ENCODE measurements around the gene ADAMTSL3.

Gene ADAMTSL3

DNA sequence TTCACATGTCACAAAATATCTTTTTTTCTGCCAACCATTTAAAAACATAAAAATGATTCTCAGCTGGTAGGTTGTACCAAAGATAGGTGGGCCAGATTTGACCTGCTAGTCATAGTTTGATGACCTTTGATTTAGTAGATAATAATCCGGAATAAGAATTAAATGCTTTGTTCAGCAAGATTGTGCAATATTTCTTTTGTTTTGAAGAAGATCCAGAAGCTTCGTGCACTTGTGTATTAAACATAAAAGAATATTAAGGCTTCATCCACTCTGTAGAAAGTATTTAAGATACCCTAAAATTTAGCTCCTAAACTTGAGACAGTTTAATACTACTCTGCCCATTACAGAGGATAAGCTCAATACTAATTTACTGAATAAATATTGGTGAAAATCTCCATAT is 258.4 kb downstream of the ADAMTSL3 start:
- Histone ChIP-seq H3K79me2 (ENCODE audit: insufficient read depth, low read depth) (no peaks in the 10 kb centered on the region), H3K4me2 (no peak overlapping the region), H3K27ac (no peak overlapping the region), H3K9ac (no peak overlapping the region), H3K4me1 (ENCODE audit: low read depth, poor library complexity, severe bottlenecking) (no peaks in the 10 kb centered on the region), H2AFZ (ENCODE audit: low read depth) (no peak overlapping the region), H3K36me3 (ENCODE audit: insufficient read depth) (no peaks in the 10 kb centered on the region), H3K4me3 (IDR thresholded peaks at IDR 0.05; ENCODE audit: insufficient read depth, low read depth, low read length) (no peak overlapping the region), H3K27me3 (ENCODE audit: insufficient read depth, low read depth) (no peaks in the 10 kb centered on the region), H4K20me1 (ENCODE audit: insufficient read depth) (no peaks in the 10 kb centered on the region)
- no peak for TF ChIP-seq CTCF (conservative IDR thresholded peaks at IDR 0.05; ENCODE audit: low read depth, low read length)

DNA sequence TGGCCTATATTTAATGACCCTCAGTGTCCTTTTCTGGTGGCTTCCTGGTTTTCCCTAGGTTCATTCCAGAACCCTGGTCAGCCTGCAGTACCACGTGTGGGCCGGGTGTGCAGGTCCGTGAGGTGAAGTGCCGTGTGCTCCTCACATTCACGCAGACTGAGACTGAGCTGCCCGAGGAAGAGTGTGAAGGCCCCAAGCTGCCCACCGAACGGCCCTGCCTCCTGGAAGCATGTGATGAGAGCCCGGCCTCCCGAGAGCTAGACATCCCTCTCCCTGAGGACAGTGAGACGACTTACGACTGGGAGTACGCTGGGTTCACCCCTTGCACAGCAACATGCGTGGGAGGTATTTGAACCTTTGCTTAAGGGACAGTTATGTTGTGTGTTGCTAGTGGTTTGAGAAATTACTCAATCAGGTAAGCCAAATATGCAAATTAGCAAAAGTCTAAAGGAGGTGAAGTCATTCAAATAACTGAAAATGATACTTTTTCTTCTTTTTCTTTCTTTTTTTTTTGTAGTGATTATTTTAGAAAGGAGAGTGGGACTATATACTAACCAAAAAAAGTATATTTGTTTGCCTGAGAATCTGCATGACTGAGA is 259.2 kb downstream of the ADAMTSL3 start:
- no peak overlapping the region for H3K4me3 ChIP-seq (IDR thresholded peaks at IDR 0.05; ENCODE audit: insufficient read depth, low read depth, low read length)
- H4K20me1 ChIP-seq (ENCODE audit: insufficient read depth) = no peaks in the 10 kb centered on the region
- H3K27me3 ChIP-seq (ENCODE audit: insufficient read depth, low read depth) = no peaks in the 10 kb centered on the region
- H3K79me2 ChIP-seq (ENCODE audit: insufficient read depth, low read depth) = no peaks in the 10 kb centered on the region
- no peak overlapping the region for H3K9ac ChIP-seq
- no peak overlapping the region for H2AFZ ChIP-seq (ENCODE audit: low read depth)
- H3K27ac ChIP-seq = no peak overlapping the region
- no peak overlapping the region for H3K4me2 ChIP-seq
- H3K4me1 ChIP-seq (ENCODE audit: low read depth, poor library complexity, severe bottlenecking) = no peaks in the 10 kb centered on the region
- H3K36me3 ChIP-seq (ENCODE audit: insufficient read depth) = no peaks in the 10 kb centered on the region
- no peak for TF ChIP-seq CTCF (conservative IDR thresholded peaks at IDR 0.05; ENCODE audit: low read depth, low read length)

DNA sequence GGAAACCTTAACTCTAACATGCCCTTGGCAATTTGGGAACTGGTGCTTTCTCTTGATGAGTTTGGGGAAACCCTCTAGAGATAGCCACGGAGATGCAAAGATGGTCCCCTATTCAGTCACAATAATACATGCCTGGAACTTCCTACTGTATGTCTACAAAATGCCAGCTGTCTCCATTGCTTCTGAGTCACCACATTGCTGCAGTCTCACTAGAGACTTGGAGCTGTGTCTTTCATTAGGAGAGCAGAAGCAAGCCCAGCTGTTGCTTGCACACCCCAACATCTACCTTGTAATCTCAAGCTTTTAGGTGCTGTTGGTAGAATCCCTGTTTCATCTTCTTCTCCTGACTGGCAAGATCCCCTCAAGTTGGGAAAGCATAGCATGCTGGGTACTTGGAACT is 261.0 kb downstream of the ADAMTSL3 start:
- Histone ChIP-seq H3K4me3 (IDR thresholded peaks at IDR 0.05; ENCODE audit: insufficient read depth, low read depth, low read length) (no peak overlapping the region), H3K36me3 (ENCODE audit: insufficient read depth) (no peaks in the 10 kb centered on the region), H3K27ac (no peak overlapping the region), H3K27me3 (ENCODE audit: insufficient read depth, low read depth) (no peaks in the 10 kb centered on the region), H4K20me1 (ENCODE audit: insufficient read depth) (no peaks in the 10 kb centered on the region), H3K9ac (no peak overlapping the region), H2AFZ (ENCODE audit: low read depth) (no peak overlapping the region), H3K4me1 (ENCODE audit: low read depth, poor library complexity, severe bottlenecking) (no peaks in the 10 kb centered on the region), H3K79me2 (ENCODE audit: insufficient read depth, low read depth) (no peaks in the 10 kb centered on the region), H3K4me2 (no peak overlapping the region)
- no peak for TF ChIP-seq CTCF (conservative IDR thresholded peaks at IDR 0.05; ENCODE audit: low read depth, low read length)

DNA sequence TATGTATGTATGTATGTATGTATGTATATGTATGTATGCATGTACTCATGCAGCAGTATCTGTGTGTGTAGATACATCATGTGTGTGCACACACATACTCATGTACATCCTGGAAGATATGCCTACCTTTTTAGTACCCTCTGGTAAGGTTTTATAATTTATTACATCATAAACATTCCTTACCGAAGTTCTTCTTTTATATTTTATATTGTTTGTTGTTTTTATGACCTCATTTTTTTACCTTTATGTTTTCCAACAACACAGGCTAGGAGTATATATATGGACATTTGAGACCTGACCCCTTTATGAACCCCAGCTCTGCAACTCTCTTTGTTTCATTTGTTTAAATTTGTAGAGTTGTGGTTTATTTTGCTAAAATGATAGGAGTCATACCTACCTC is 263.5 kb downstream of the ADAMTSL3 start:
- Histone ChIP-seq H3K4me1 (ENCODE audit: low read depth, poor library complexity, severe bottlenecking) (no peaks in the 10 kb centered on the region), H3K27ac (no peak overlapping the region), H3K4me2 (no peak overlapping the region), H2AFZ (ENCODE audit: low read depth) (no peak overlapping the region), H4K20me1 (ENCODE audit: insufficient read depth) (no peaks in the 10 kb centered on the region), H3K4me3 (IDR thresholded peaks at IDR 0.05; ENCODE audit: insufficient read depth, low read depth, low read length) (no peak overlapping the region), H3K36me3 (ENCODE audit: insufficient read depth) (no peaks in the 10 kb centered on the region), H3K27me3 (ENCODE audit: insufficient read depth, low read depth) (no peaks in the 10 kb centered on the region), H3K79me2 (ENCODE audit: insufficient read depth, low read depth) (no peaks in the 10 kb centered on the region), H3K9ac (no peak overlapping the region)
- TF ChIP-seq CTCF (conservative IDR thresholded peaks at IDR 0.05; ENCODE audit: low read depth, low read length) = no peak

Data from KMS-11 (cell line).